IMR-90 (cell line): ENCODE data around the gene PCYT1A. TPM values are rescaled to one million over a fixed set of nuclear protein-coding genes. Genes with fewer than 3 reads are reported as not detected.

ENCODE experiments used
- ATAC-seq: fragments of 200-7000 bp; cut with Tn5 transposase; 2 replicates; pipeline ENCODE4 v1.9.1; 2020; ENCODE audit warnings: low read depth, mild to moderate bottlenecking, moderate library complexity
- BruUV-seq: library from RNA; stranded (reverse); fragments of 400-500 nt; replicated peaks from 2 replicates; lab custom pipeline; 2021; lab: Mats Ljungman, UMichigan
- CTCF ChIA-PET: fragments of 300-600 bp; formaldehyde crosslinking; extraction: SDS; loops from one replicate; lab custom pipeline; 2021; ENCODE audit warnings: antibody characterized with exemption; lab: Yijun Ruan, JAX
- POLR2A ChIA-PET: fragments of 300-600 bp; sonication (Branson Sonifier 250); formaldehyde crosslinking; loops from one replicate; lab custom pipeline; 2022; ENCODE audit warnings: antibody characterized with exemption; ENCODE audit not compliant: unreplicated experiment; lab: Charles Lee
- DNase-seq: peaks from one replicate; pipeline ENCODE4 v3.0.0; 2013
- H2AFZ ChIP-seq: replicated peaks from 2 replicates; pipeline ENCODE3; 2013; ENCODE audit warnings: low read length, mild to moderate bottlenecking; ENCODE audit not compliant: poor library complexity
- H2AK5ac ChIP-seq: 2 replicates; pipeline ENCODE4 v1.6.1; 2013; ENCODE audit warnings: low read depth, low read length, inconsistent platforms
- H2AK9ac ChIP-seq: replicated peaks from 2 replicates; pipeline ENCODE3; 2013; ENCODE audit warnings: mild to moderate bottlenecking, low read depth, low read length, moderate library complexity; ENCODE audit not compliant: poor library complexity
- H2BK120ac ChIP-seq: 2 replicates; pipeline ENCODE4 v1.6.1; 2013; ENCODE audit warnings: low read depth, low read length, inconsistent platforms
- H2BK15ac ChIP-seq: 3 replicates; pipeline ENCODE4 v1.6.1; 2013; ENCODE audit warnings: low read depth, low read length, inconsistent platforms
- H2BK20ac ChIP-seq: 2 replicates; pipeline ENCODE4 v1.6.1; 2013; ENCODE audit warnings: low read depth, mild to moderate bottlenecking, inconsistent platforms, low read length, moderate library complexity
- H2BK5ac ChIP-seq: 2 replicates; pipeline ENCODE4 v1.6.1; 2013; ENCODE audit warnings: mild to moderate bottlenecking, low read depth, low read length, inconsistent platforms; ENCODE audit not compliant: poor library complexity, severe bottlenecking
- H3K14ac ChIP-seq: replicated peaks from 2 replicates; pipeline ENCODE4 v1.6.1; 2013; ENCODE audit warnings: low read depth, low read length, inconsistent platforms
- H3K18ac ChIP-seq: 2 replicates; pipeline ENCODE4 v1.6.1; 2013; ENCODE audit warnings: low read depth, low read length, control low read depth
- H3K23ac ChIP-seq: 2 replicates; pipeline ENCODE4 v1.6.1; 2013; ENCODE audit warnings: low read depth, low read length, inconsistent platforms
- H3K27ac ChIP-seq: 2 replicates; pipeline ENCODE4 v1.5.1; 2013; ENCODE audit warnings: mild to moderate bottlenecking, control low read depth, low read length; ENCODE audit not compliant: insufficient read depth
- H3K27me3 ChIP-seq: 2 replicates; pipeline ENCODE4 v1.6.1; 2013; ENCODE audit warnings: low read length; ENCODE audit not compliant: control insufficient read depth, insufficient read depth
- H3K36me3 ChIP-seq: 2 replicates; pipeline ENCODE4 v1.6.1; 2013; ENCODE audit warnings: low read length, mixed read lengths; ENCODE audit not compliant: control insufficient read depth, insufficient read depth
- H3K4ac ChIP-seq: 2 replicates; pipeline ENCODE4 v1.6.1; 2013; ENCODE audit warnings: low read depth, low read length, inconsistent platforms
- H3K4me1 ChIP-seq: 2 replicates; pipeline ENCODE4 v1.6.1; 2013; ENCODE audit warnings: low read length, mixed read lengths; ENCODE audit not compliant: control insufficient read depth, insufficient read depth
- H3K4me2 ChIP-seq: 2 replicates; pipeline ENCODE4 v1.6.1; 2013; ENCODE audit warnings: low read depth, mild to moderate bottlenecking, control low read depth, low read length, moderate library complexity
- H3K4me3 ChIP-seq: 2 replicates; pipeline ENCODE4 v1.5.1; 2013; ENCODE audit warnings: low read depth, mild to moderate bottlenecking, control low read depth, low read length, moderate library complexity; ENCODE audit not compliant: insufficient read depth
- H3K56ac ChIP-seq: 2 replicates; pipeline ENCODE4 v1.6.1; 2013; ENCODE audit warnings: low read length, inconsistent platforms; ENCODE audit not compliant: insufficient read depth; ENCODE audit errors: extremely low read depth
- H3K79me1 ChIP-seq, 2 experiments: 2 replicates each; pipeline ENCODE4 v1.6.1; 2013; ENCODE audit warnings: low read length in 2 of 2, inconsistent platforms in 1 of 2, low read depth in 1 of 2
- H3K9ac ChIP-seq: 2 replicates; pipeline ENCODE4 v1.6.1; 2013; ENCODE audit warnings: low read depth, low read length, control low read depth
- H3K9me1 ChIP-seq: 2 replicates; pipeline ENCODE4 v1.6.1; 2013; ENCODE audit warnings: low read length, inconsistent platforms; ENCODE audit not compliant: insufficient read depth
- H3K9me3 ChIP-seq: 2 replicates; pipeline ENCODE4 v1.6.1; 2013; ENCODE audit warnings: low read length; ENCODE audit not compliant: control insufficient read depth, insufficient read depth
- H4K20me1 ChIP-seq: 2 replicates; pipeline ENCODE4 v1.6.1; 2013; ENCODE audit warnings: low read length, inconsistent platforms; ENCODE audit not compliant: insufficient read depth
- H4K5ac ChIP-seq: 2 replicates; pipeline ENCODE4 v1.6.1; 2013; ENCODE audit warnings: mild to moderate bottlenecking, low read depth, low read length, control low read depth
- H4K8ac ChIP-seq, 2 experiments: 2 replicates each; pipeline ENCODE4 v1.6.1; 2013; ENCODE audit warnings: low read depth in 2 of 2, low read length in 2 of 2, control low read depth in 1 of 2, inconsistent platforms in 1 of 2
- H4K91ac ChIP-seq: 2 replicates; pipeline ENCODE4 v1.6.1; 2013; ENCODE audit warnings: low read depth, low read length, inconsistent platforms; ENCODE audit not compliant: insufficient read depth
- BHLHE40 ChIP-seq: fragments of 150-350 bp; IDR thresholded peaks from 2 replicates; pipeline ENCODE4 v1.6.1; 2016; ENCODE audit warnings: mild to moderate bottlenecking, low read depth, low read length
- CEBPB ChIP-seq: IDR thresholded peaks from 2 replicates; pipeline ENCODE4 v1.6.1; 2012; ENCODE audit warnings: low read depth, low read length, improper control_type of control experiment
- CHD1 ChIP-seq: IDR thresholded peaks from 2 replicates; pipeline ENCODE4 v1.6.1; 2012; ENCODE audit warnings: low read depth, low read length, improper control_type of control experiment
- CTCF ChIP-seq: conservative IDR thresholded peaks from 2 replicates; pipeline ENCODE4 v1.5.1; 2012; ENCODE audit warnings: mild to moderate bottlenecking, low read depth, low read length, improper control_type of control experiment
- ELK1 ChIP-seq: fragments of 150-350 bp; IDR thresholded peaks from 2 replicates; pipeline ENCODE4 v1.6.1; 2016; ENCODE audit warnings: low read depth, mild to moderate bottlenecking, low read length, moderate library complexity, borderline replicate concordance
- FOS ChIP-seq: fragments of 150-350 bp; IDR thresholded peaks from 2 replicates; pipeline ENCODE4 v1.6.1; 2016; ENCODE audit warnings: low read depth, low read length
- MAFK ChIP-seq: IDR thresholded peaks from 2 replicates; pipeline ENCODE4 v1.6.1; 2012; ENCODE audit warnings: low read depth, low read length, improper control_type of control experiment
- MAZ ChIP-seq: IDR thresholded peaks from 2 replicates; pipeline ENCODE4 v1.6.1; 2012; ENCODE audit warnings: low read depth, mild to moderate bottlenecking, low read length, improper control_type of control experiment, moderate library complexity, borderline replicate concordance
- MXI1 ChIP-seq: IDR thresholded peaks from 2 replicates; pipeline ENCODE4 v1.6.1; 2012; ENCODE audit warnings: low read depth, mild to moderate bottlenecking, low read length, moderate library complexity, borderline replicate concordance
- NFE2L2 ChIP-seq: fragments of 150-350 bp; IDR thresholded peaks from 2 replicates; pipeline ENCODE4 v1.6.1; 2016; ENCODE audit warnings: low read depth, mild to moderate bottlenecking, low read length
- POLR2A ChIP-seq: IDR thresholded peaks from 2 replicates; pipeline ENCODE4 v1.6.1; 2012; ENCODE audit warnings: mild to moderate bottlenecking, low read depth, low read length
- RAD21 ChIP-seq: IDR thresholded peaks from 2 replicates; pipeline ENCODE4 v1.6.1; 2012; ENCODE audit warnings: low read length, improper control_type of control experiment
- RCOR1 ChIP-seq: IDR thresholded peaks from 2 replicates; pipeline ENCODE4 v1.6.1; 2012; ENCODE audit warnings: mild to moderate bottlenecking, low read length, improper control_type of control experiment; ENCODE audit not compliant: insufficient replicate concordance
- RFX5 ChIP-seq: IDR thresholded peaks from 2 replicates; pipeline ENCODE4 v1.8.0; 2012; ENCODE audit warnings: low read depth, mild to moderate bottlenecking, low read length, moderate library complexity
- SMC3 ChIP-seq: fragments of 150-350 bp; IDR thresholded peaks from 2 replicates; pipeline ENCODE4 v1.6.1; 2016; ENCODE audit warnings: low read depth, mild to moderate bottlenecking, antibody characterized with exemption, low read length, moderate library complexity
- USF2 ChIP-seq: fragments of 150-350 bp; IDR thresholded peaks from 2 replicates; pipeline ENCODE4 v1.6.1; 2017; ENCODE audit warnings: mild to moderate bottlenecking, antibody characterized with exemption, low read length, low read depth
- WGBS, 2 experiments: methylation state at CpG; one replicate each; pipeline versions ENCODE4 v1.1.5 to v1.1.7; 2013; ENCODE audit warnings: missing lambda C conversion rate in 2 of 2; ENCODE audit not compliant: insufficient read length in 1 of 2; ENCODE audit errors: extremely low coverage in 2 of 2; 5-methylcytosine and 5-hydroxymethylcytosine counted together
- dilution Hi-C: fragments of 300-500 bp; cut with HindIII; formaldehyde crosslinking; loops from one replicate; pipeline ENCODE4 v1.14.3; 2018; ENCODE audit warnings: low sequenced_read_pairs; ENCODE audit not compliant: unreplicated experiment
- in situ Hi-C: fragments of 300-500 bp; cut with MboI; formaldehyde crosslinking; loops from 3 replicates; pipeline ENCODE4 v1.14.3; 2019; ENCODE audit warnings: low sequenced_read_pairs, inconsistent platforms, mixed read lengths
- intact Hi-C: fragments of 100-400 bp; cut with micrococcal nuclease; formaldehyde crosslinking; loops from 2 replicates; pipeline ENCODE4 v1.10.0; 2022
- polyA plus RNA-seq, 3 experiments: library from polyadenylated mRNA; depleted of rRNA; stranded (reverse); fragments of >200 nt; gene quantifications; 2 replicates each; pipeline ENCODE4 v1.2.3, GENCODE V29; 2012; ENCODE audit warnings: low replicate concordance in 1 of 3
- total RNA-seq: library from RNA; depleted of rRNA; stranded (reverse); fragments of >200 nt; gene quantifications from 2 replicates; pipeline ENCODE4 v1.2.3, GENCODE V29; 2012

Gene PCYT1A
- total and polyA plus RNA-seq, 2 of the 4 experiments (the other 2 are of a cell fraction), result 62.8 to 127 TPM

GRCh38 chr3:196192524-196193051 lies 94.9 kb downstream of the PCYT1A start:
- Histone ChIP-seq H4K5ac (no peak overlapping the region), H3K4me3 (no peak overlapping the region), H2AK5ac (no peak overlapping the region), H3K36me3 (no peaks in the 10 kb centered on the region), H2BK120ac (no peak overlapping the region), H3K56ac (no peak overlapping the region), H3K14ac (no peak overlapping the region), H3K18ac (no peak overlapping the region), H4K91ac (no peak overlapping the region; the same call in 1 of the 2 replicates), H3K9me1 (no peaks in the 10 kb centered on the region), H2BK5ac (no peak overlapping the region), H2BK15ac (no peak overlapping the region), H2AFZ (no peak overlapping the region), H3K4me1 (no peaks in the 10 kb centered on the region), H3K79me1 (no peaks in the 10 kb centered on the region), H3K27me3 (no peaks in the 10 kb centered on the region), H4K20me1 (no peaks in the 10 kb centered on the region), H3K9me3 (no peaks in the 10 kb centered on the region), H3K9ac (no peak overlapping the region), H3K23ac (no peak overlapping the region), H3K4me2 (no peak overlapping the region), H4K8ac (no peak overlapping the region), H2AK9ac (no peak overlapping the region), H3K27ac (no peak overlapping the region), H2BK20ac (no peak overlapping the region), H3K4ac (no peak overlapping the region)
- in situ Hi-C loops, result no loop called here
- BruUV-seq, result no TSS peak
- ATAC-seq (no peak), DNase-seq (no peak)
- POLR2A ChIA-PET, result no interaction called here
- WGBS, 2 experiments, result 71% methylated on average over 10 of the region's 14 CpGs; no CpG with 5 or more reads in 1 of the 2 experiments
- CTCF ChIA-PET, result no interaction called here
- no peak for TF ChIP-seq BHLHE40
- TF ChIP-seq NFE2L2, result no peak
- TF ChIP-seq POLR2A, result no peak
- TF ChIP-seq CHD1, result no peak
- TF ChIP-seq CEBPB, result no peak
- TF ChIP-seq CTCF, result no peak
- no peak for TF ChIP-seq USF2
- no peak for TF ChIP-seq MAZ
- TF ChIP-seq FOS, result no peak
- TF ChIP-seq MAFK, result no peak
- no peak for TF ChIP-seq MXI1
- no peak for TF ChIP-seq RAD21
- TF ChIP-seq ELK1, result no peak
- TF ChIP-seq RCOR1, result no peak
- no peak for TF ChIP-seq SMC3
- no peak for TF ChIP-seq RFX5
- intact Hi-C loops, result no loop called here
- dilution Hi-C loops, result loop anchor here (25.0 kb wide), 1 partner anchor 130 kb away; no protein-coding TSS in a partner anchor
